Activated naive CD8-positive, alpha-beta T cell treated with anti-CD3 and anti-CD28 coated beads for 36 hours (primary cell): ENCODE data around the gene OR1J2. TPM values are rescaled to one million over a fixed set of nuclear protein-coding genes. Genes with fewer than 3 reads are reported as not detected.

Experiments
- DNase-seq: peaks from one replicate; pipeline ENCODE4 v3.0.0; 2021
- H3K27ac Mint-ChIP-seq: one replicate; pipeline ENCODE4 v1.8.0; 2022; ENCODE audit warnings: mild to moderate bottlenecking, moderate library complexity, mixed read lengths
- H3K27me3 Mint-ChIP-seq: one replicate; pipeline ENCODE4 v1.8.0; 2022; ENCODE audit warnings: mild to moderate bottlenecking, mixed read lengths
- H3K36me3 Mint-ChIP-seq: one replicate; pipeline ENCODE4 v1.8.0; 2021; ENCODE audit warnings: mild to moderate bottlenecking, mixed read lengths
- H3K4me1 Mint-ChIP-seq: one replicate; pipeline ENCODE4 v1.8.0; 2021; ENCODE audit warnings: mixed read lengths
- H3K4me3 Mint-ChIP-seq: one replicate; pipeline ENCODE4 v1.8.0; 2022; ENCODE audit warnings: mild to moderate bottlenecking, moderate library complexity, mixed read lengths
- H3K9me3 Mint-ChIP-seq: one replicate; pipeline ENCODE4 v1.8.0; 2022; ENCODE audit warnings: mixed read lengths
- total RNA-seq, 2 experiments: library from RNA; stranded (reverse); gene quantifications; one replicate each; pipeline ENCODE4 v1.2.3, GENCODE V29; 2021

Gene OR1J2, protein sequence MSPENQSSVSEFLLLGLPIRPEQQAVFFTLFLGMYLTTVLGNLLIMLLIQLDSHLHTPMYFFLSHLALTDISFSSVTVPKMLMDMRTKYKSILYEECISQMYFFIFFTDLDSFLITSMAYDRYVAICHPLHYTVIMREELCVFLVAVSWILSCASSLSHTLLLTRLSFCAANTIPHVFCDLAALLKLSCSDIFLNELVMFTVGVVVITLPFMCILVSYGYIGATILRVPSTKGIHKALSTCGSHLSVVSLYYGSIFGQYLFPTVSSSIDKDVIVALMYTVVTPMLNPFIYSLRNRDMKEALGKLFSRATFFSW
- total RNA-seq: under 1 TPM in 1 of 2 experiments, not detected in 1; 0.23 TPM

DNA sequence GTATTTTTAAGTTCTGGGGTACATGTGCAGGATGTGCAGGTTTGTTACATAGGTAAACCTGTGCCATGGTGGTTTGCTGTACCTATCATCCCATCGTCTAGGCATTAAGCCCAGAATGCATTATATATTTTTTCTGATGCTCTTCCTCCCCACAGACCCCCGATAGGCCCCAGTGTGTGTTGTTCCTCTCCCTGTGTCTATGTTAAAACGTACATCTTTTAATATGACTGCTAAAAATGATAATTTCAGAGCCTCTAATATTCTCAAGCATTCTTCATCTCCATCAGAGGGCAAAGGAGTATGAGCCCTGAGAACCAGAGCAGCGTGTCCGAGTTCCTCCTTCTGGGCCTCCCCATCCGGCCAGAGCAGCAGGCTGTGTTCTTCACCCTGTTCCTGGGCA lies at the start of gene OR1J2:
TSS of gene OR1J2 (plus strand) at position 301 of the 400 bp plus-strand sequence. CDS start at position 301, 0 bp downstream.
- H3K9me3 Mint-ChIP-seq: no peaks in the 10 kb centered on the region
- H3K27me3 Mint-ChIP-seq: no peaks in the 10 kb centered on the region
- no peaks in the 10 kb centered on the region for H3K4me1 Mint-ChIP-seq
- H3K27ac Mint-ChIP-seq: no peak within 1 kb of the TSS
- peaks cover 3% of the 10 kb centered on the region for H3K36me3 Mint-ChIP-seq
- no peak within 1 kb of the TSS for H3K4me3 Mint-ChIP-seq
- no peak for DNase-seq

DNA sequence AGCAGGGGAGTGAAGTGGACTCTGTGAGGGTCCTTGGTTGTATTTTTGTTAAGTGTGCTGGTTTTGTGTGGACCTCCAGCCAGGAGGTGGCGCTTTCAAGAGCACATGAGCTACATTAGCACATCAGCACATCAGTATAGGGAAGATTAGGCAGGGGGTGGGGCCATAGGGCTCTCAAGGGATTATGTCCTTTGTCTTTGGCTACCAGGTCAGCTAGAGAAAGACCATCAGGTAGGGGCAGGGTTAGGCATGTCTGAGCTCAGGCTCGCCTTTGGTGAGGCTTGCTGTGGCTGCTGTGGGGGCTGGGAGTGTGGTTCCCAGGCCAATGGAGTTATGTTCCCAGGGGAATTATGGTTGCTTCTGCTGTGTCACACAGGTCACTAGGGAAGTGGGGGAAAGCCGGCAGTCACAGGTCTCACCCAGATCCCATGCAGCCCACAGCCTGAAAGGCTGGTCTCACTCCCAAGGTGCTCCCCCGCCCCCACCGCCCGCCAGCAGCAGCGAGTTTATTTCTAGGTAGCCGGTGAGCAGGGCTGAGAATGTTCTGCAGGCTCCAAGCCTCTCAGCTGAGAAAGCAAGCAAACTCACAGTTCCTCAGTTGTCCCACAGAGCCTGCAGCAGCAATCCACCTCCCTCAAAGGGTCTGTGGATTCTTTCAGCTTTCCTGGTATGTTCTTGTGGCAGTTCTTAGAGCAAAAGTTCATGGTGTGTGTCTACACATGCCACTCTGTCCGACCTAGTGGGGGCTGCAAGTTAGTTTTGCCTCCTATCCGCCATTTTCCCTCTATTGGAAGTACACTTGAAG lies 46.6 kb upstream of the OR1J2 start:
- DNase-seq: peak; percentile 32
- Mint-ChIP-seq H3K36me3 (no peaks in the 10 kb centered on the region), H3K4me3 (peak overlapping the region; percentile 78), H3K4me1 (peaks cover 13% of the 10 kb centered on the region), H3K27ac (peak overlapping the region; percentile 79), H3K9me3 (no peaks in the 10 kb centered on the region), H3K27me3 (peaks cover 26% of the 10 kb centered on the region)

DNA sequence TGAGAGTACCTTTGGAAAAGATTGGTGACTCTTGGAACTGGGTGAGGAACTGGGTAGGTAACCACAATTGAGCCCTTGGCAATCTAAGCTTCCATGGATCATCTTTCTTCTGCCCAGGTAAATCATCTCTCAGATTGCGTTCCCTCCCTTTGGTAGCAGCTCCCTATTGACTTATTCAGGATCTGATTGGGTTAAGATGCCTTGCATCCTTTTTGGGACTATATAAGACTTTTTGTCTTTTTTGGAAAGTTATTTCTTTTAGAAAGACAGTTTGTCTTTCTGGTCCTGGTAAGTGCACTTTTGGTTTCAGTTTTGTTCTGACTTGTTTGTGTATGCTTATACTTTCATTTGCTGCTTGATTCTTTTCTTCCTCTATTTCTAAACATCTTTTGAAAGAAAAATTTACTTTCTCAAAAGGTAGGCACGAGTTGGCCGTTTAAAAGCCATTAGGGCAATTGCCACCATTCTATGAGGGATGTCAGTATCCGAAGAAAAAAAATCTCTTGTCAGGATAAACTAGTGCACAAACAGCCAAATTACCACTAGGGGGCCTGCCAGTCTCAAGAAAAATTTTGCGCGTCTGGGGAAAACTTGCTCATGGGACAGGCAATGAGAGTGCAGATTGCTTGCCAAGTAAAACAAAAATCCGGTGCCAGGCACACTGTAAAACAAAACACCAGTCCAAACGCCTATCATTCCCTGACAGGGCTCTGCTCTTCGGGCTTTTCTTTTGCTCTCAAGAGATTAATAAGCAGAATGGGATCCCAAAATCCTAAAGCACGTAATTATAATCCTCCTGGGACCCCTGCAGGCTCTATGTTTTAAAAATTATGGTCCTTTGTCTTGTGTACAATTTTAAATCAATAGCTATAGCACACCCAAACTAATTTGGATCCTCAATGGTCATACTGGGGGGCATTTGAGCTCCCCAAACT lies 45.7 kb upstream of the OR1J2 start:
- Mint-ChIP-seq H3K27ac (peak overlapping the region; percentile 79), H3K36me3 (no peaks in the 10 kb centered on the region), H3K27me3 (peaks cover 30% of the 10 kb centered on the region), H3K4me3 (peak overlapping the region; percentile 78), H3K4me1 (peaks cover 13% of the 10 kb centered on the region), H3K9me3 (no peaks in the 10 kb centered on the region)
- DNase-seq: peak; percentile 59

DNA sequence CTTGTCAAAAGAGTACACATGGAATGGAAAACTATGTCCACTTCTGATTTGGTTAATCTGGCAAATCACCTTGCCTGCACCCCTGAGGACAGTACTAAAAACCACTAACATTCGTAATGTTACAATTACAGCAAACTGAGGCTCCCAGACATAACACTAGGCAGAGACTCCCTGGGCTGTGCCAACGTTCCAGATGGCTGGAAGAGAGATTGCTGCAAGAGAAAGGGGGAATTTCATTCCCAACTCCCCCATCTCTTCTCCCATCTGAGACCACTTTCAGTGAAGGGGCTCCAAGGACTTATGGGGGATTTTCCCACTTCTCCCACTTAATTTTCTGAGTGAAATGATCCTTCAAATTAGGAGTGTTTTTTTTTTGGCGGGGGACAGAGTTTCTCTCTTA lies 44.1 kb upstream of the OR1J2 start:
- H3K27ac Mint-ChIP-seq: no peak overlapping the region
- H3K36me3 Mint-ChIP-seq: no peaks in the 10 kb centered on the region
- peaks cover 13% of the 10 kb centered on the region for H3K4me1 Mint-ChIP-seq
- H3K9me3 Mint-ChIP-seq: no peaks in the 10 kb centered on the region
- peaks cover 23% of the 10 kb centered on the region for H3K27me3 Mint-ChIP-seq
- DNase-seq: no peak
- H3K4me3 Mint-ChIP-seq: no peak overlapping the region

DNA sequence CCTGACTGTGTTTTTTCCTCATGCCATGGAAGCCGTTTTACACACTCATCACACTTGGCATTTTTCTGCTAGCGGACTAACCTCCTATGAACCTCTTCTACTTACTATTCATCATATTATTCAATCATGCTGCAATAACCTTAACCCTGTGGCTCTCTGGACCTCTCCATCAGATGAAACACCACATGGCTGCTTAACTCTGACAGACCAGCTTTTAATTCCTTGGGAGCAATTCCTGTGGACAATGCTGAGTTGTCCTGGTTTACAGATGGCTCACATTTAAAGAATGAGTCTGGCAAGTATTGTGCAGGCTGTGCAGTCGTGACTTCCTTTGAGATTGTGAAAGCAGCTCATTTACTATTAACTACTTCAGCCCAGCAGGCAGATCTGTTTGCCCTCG lies 41.9 kb upstream of the OR1J2 start:
- Mint-ChIP-seq H3K4me1 (peaks cover 13% of the 10 kb centered on the region), H3K4me3 (no peak overlapping the region), H3K27me3 (peaks cover 7% of the 10 kb centered on the region), H3K36me3 (no peaks in the 10 kb centered on the region), H3K27ac (no peak overlapping the region), H3K9me3 (no peaks in the 10 kb centered on the region)
- no peak for DNase-seq

DNA sequence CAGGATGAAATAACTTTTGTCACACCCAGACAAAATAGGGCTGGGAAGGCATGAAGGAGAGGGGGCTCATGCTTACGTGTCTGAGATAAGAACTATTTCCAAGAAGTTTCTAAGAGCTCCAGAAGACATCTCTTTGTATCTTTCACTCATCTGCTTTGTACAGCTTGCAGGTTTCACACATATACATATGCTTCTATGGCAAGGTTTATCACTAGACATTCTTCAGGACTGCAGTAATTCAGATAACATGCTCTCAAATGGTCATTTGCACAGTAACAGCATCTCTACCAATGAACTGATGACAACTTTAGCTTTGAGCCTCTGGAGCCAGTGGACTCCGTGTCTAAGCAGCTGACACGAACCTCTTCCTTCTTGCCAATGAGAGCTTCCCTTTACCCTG lies 36.0 kb upstream of the OR1J2 start:
- Mint-ChIP-seq H3K4me1 (no peaks in the 10 kb centered on the region), H3K27me3 (no peaks in the 10 kb centered on the region)
- no peak for DNase-seq

DNA sequence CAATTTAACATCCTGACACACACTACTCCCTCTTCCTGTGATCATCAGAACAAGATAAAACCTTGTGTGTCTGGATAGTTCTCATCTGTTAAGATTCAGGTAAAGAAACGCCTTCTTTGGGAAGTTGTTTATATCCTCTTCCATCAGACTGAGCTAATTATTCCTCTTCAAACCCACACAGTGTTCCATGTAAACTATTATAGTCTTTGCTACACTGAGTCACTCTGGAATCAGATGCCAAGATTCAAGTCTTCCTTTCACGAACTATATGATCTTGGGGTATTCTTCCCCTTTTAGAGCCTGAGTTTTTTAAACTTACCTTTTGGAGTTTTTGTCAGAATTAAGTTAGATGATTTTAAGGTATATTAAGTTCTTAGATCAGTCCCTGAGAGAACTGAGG lies 34.9 kb upstream of the OR1J2 start:
- Mint-ChIP-seq H3K36me3 (no peaks in the 10 kb centered on the region), H3K9me3 (no peaks in the 10 kb centered on the region), H3K27ac (no peak overlapping the region), H3K4me1 (no peaks in the 10 kb centered on the region), H3K27me3 (no peaks in the 10 kb centered on the region), H3K4me3 (no peak overlapping the region)
- no peak for DNase-seq

More for the DNA sequence above, 36.0 kb upstream of the OR1J2 start:
- H3K9me3 Mint-ChIP-seq: no peaks in the 10 kb centered on the region
- H3K27ac Mint-ChIP-seq: no peak overlapping the region
- H3K4me3 Mint-ChIP-seq: no peak overlapping the region
- H3K36me3 Mint-ChIP-seq: no peaks in the 10 kb centered on the region

DNA sequence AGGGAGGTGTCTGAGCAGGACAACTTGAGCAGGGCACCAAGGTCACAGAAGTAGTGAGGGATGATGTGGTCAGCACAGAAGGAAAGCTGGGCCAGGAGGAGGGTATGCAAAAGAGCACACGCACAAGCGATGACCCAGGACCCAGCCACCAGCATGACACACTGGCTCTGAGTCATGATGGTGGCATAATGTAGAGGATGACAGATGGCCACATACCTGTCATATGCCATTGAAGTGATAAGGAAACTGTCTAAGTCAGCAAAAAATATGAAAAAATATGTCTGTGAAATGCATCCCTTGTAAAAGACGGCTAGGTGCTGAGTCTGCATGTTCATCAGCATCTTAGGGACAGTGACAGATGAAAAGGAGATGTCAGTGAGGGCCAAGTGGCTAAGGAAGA lies 33.3 kb upstream of the OR1J2 start:
- DNase-seq: no peak

DNA sequence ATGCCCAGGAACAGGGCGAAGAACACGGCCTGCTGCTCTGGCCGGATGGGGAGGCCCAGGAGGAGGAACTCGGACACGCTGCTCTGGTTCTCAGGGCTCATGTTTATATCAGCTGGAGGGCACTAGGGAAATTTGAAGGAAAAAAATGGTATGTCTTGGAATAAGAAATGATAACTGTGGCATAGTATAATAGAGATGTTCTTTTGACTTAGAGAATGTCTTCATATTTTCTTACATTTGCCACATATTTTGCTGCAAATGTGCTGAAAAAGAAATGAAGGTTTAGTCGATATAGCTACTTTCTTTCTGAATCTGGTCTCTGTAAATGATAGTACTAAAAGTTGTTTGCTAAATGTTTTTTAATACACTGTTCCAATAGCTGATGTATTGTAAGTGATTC lies 32.8 kb upstream of the OR1J2 start, which contains the start of gene OR1J1:
TSS of gene OR1J1 (minus strand) at position 101 of the 400 bp plus-strand sequence. CDS start at position 101, 0 bp downstream.
- peaks cover 4% of the 10 kb centered on the region for H3K27me3 Mint-ChIP-seq
- no peak within 1 kb of the TSS for H3K4me3 Mint-ChIP-seq
- H3K36me3 Mint-ChIP-seq: no peaks in the 10 kb centered on the region
- H3K27ac Mint-ChIP-seq: no peak within 1 kb of the TSS
- H3K9me3 Mint-ChIP-seq: no peaks in the 10 kb centered on the region
- H3K4me1 Mint-ChIP-seq: no peaks in the 10 kb centered on the region
- DNase-seq: no peak

More for the DNA sequence above, 33.3 kb upstream of the OR1J2 start:
- H3K36me3 Mint-ChIP-seq: no peaks in the 10 kb centered on the region
- H3K9me3 Mint-ChIP-seq: no peaks in the 10 kb centered on the region
- peaks cover 4% of the 10 kb centered on the region for H3K27me3 Mint-ChIP-seq
- no peak overlapping the region for H3K27ac Mint-ChIP-seq
- no peaks in the 10 kb centered on the region for H3K4me1 Mint-ChIP-seq
- H3K4me3 Mint-ChIP-seq: no peak overlapping the region

DNA sequence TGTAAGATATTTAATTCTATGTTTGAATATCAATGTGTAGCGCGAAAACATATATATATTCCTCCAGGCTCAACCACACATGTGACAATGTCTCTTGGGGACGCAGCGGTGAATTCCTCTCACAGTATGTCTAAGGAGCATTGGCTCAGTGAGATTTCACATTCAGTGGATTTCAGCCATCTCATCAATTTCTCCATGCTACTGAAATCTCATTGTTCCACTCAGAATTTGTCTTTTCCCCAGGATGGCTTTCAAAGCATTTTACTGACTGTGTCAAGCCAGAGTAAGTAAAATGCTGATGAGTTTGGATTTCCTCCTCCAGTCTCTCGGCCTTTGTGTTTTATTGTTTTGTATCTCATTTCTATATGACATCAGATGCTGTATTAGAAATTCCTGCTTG lies 31.5 kb upstream of the OR1J2 start:
- Mint-ChIP-seq H3K27me3 (peaks cover 4% of the 10 kb centered on the region), H3K36me3 (no peaks in the 10 kb centered on the region), H3K4me1 (no peaks in the 10 kb centered on the region), H3K4me3 (no peak overlapping the region), H3K9me3 (no peaks in the 10 kb centered on the region), H3K27ac (no peak overlapping the region)
- no peak for DNase-seq

DNA sequence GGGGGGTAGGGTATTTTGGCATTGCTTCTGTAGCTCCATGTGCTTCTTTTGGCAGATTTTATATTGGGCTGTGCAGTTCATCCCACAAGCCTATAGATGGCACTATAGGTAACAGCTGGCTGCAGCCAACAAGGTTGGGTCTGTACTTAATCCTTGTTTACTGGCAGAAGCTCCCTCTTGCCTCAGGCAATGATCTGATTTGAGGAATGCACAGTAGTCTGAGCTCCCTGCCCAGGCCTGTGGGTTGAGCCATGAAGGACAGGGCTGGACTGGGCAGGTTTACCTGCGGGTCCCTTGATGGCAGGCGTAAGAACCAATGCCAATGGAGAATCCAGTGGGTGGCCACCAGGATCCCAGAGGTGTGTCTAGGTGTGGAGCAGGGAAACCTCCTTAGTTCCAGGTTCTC lies 11.7 kb upstream of the OR1J2 start:
- peaks cover 9% of the 10 kb centered on the region for H3K36me3 Mint-ChIP-seq
- H3K27ac Mint-ChIP-seq: no peak overlapping the region
- H3K9me3 Mint-ChIP-seq: peaks cover 13% of the 10 kb centered on the region
- DNase-seq: no peak
- no peaks in the 10 kb centered on the region for H3K4me1 Mint-ChIP-seq
- peaks cover 12% of the 10 kb centered on the region for H3K27me3 Mint-ChIP-seq
- H3K4me3 Mint-ChIP-seq: no peak overlapping the region

DNA sequence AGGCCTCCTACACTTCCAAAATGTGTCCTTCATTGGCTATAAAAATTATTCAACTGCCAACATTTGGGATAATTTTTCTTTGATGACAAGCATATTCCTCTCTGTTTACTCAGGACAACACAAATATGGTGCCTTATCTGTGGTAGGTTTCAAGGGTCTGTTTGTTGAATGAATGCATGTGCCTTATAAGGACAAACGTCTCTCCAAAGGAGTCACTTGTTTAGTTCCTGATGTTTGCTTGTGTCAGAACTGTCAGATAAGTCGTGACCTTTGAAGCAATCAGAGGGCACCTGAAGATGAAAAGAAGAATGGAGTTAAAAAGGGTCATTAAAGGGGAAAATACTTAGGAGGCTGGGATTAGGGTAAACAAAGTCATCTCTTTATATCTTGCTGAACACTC lies 3.6 kb upstream of the OR1J2 start:
- Mint-ChIP-seq H3K27ac (no peak overlapping the region), H3K36me3 (peaks cover 3% of the 10 kb centered on the region), H3K4me1 (no peaks in the 10 kb centered on the region), H3K27me3 (no peaks in the 10 kb centered on the region), H3K4me3 (no peak overlapping the region), H3K9me3 (no peaks in the 10 kb centered on the region)
- no peak for DNase-seq

DNA sequence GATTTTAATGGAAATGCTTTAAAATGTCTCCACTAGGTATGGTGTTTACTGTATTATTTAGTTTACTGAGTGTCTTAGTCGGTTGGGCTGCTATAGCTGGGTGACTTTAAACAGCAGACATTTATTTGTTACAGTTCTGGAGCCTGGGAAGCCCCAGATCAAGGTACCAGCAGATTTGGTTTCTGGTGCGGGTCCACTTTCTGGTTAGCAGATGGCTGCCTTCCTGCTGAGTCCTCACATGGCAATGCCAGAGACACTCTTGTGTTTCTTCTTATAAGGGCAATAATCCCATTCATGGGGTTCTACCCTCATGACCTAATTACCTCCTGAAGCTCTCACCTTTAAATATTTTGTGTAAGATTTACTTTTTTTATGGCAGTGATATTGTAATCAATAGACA lies 7.6 kb downstream of the OR1J2 start:
- no peaks in the 10 kb centered on the region for H3K36me3 Mint-ChIP-seq
- H3K4me3 Mint-ChIP-seq: no peak overlapping the region
- DNase-seq: no peak
- no peak overlapping the region for H3K27ac Mint-ChIP-seq
- peaks cover 3% of the 10 kb centered on the region for H3K27me3 Mint-ChIP-seq
- no peaks in the 10 kb centered on the region for H3K9me3 Mint-ChIP-seq
- no peaks in the 10 kb centered on the region for H3K4me1 Mint-ChIP-seq

DNA sequence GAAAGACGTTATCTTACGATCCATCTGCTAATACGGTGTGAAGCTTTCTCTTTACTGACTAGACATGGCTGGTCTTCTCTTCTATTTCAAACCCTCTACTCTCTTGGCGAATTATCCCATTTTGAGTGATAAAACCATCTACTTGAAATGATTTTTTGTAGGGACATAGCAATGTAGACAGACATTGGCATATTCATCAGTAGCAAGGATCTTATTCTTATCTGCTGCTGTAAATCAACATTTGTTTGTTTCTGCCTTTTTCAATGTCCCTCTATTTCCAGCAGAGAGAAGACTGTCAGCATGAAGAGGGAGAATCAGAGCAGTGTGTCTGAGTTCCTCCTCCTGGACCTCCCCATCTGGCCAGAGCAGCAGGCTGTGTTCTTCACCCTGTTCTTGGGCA lies 8.2 kb downstream of the OR1J2 start, which contains the start of gene OR1J4:
TSS of gene OR1J4 (plus strand) at position 301 of the 400 bp plus-strand sequence. CDS start at position 301, 0 bp downstream.
- Mint-ChIP-seq H3K36me3 (no peaks in the 10 kb centered on the region), H3K27ac (no peak within 1 kb of the TSS)
- no peak for DNase-seq

More for the DNA sequence above, 8.2 kb downstream of the OR1J2 start, which contains the start of gene OR1J4:
- H3K4me1 Mint-ChIP-seq: no peaks in the 10 kb centered on the region
- peaks cover 3% of the 10 kb centered on the region for H3K27me3 Mint-ChIP-seq
- no peaks in the 10 kb centered on the region for H3K9me3 Mint-ChIP-seq
- H3K4me3 Mint-ChIP-seq: no peak within 1 kb of the TSS
